GM19452 (cell line): Measurements from ENCODE around the gene MRPL49.
"Not testable (repeated sequence)": the region's sequence is repeated elsewhere in the genome, so short reads cannot be mapped to it uniquely, and the experiment has no call there.

Source experiments
- ATAC-seq: cut with Tn5 transposase; IDR thresholded peaks from one replicate; pipeline ENCODE4 v1.9.1; 2021; ENCODE audit not compliant: unreplicated experiment

Gene MRPL49

GRCh38 chr11:65132238-65132987, 10.3 kb downstream of the MRPL49 start:
- ATAC-seq, result no peak

- no peak for ATAC-seq
Observed at GRCh38 chr11:65132988-65133700, 11.0 kb downstream of the MRPL49 start.

- no peak for ATAC-seq
Observed at GRCh38 chr11:65133724-65134123, 11.6 kb downstream of the MRPL49 start.

GRCh38 chr11:65134240-65134951, 12.3 kb downstream of the MRPL49 start, which contains the start of gene SYVN1:
SYVN1 (minus strand) TSS chr11:65134519; CDS start chr11:65133601, 918 bp downstream.
- peak; percentile 50 for ATAC-seq

- peak; percentile 70 for ATAC-seq
Observed at GRCh38 chr11:65134952-65135632, 13.0 kb downstream of the MRPL49 start.

- no peak for ATAC-seq
Observed at GRCh38 chr11:65135633-65136145, 13.6 kb downstream of the MRPL49 start.

- ATAC-seq, result no peak
Observed at GRCh38 chr11:65136515-65137096, 14.5 kb downstream of the MRPL49 start.

GRCh38 chr11:65141896-65142494, 19.9 kb downstream of the MRPL49 start:
- no peak for ATAC-seq

- ATAC-seq, result no peak
Observed at GRCh38 chr11:65147352-65148075, 25.4 kb downstream of the MRPL49 start.

GRCh38 chr11:65148657-65149056, 26.5 kb downstream of the MRPL49 start:
- ATAC-seq, result no peak

GRCh38 chr11:65150131-65150508, 28.0 kb downstream of the MRPL49 start:
- not testable (repeated sequence) for ATAC-seq

- ATAC-seq, result no peak
Observed at GRCh38 chr11:65150509-65151299, 28.6 kb downstream of the MRPL49 start.

- ATAC-seq, result no peak
Observed at GRCh38 chr11:65151331-65151899, 29.3 kb downstream of the MRPL49 start.

- ATAC-seq, result no peak
Observed at GRCh38 chr11:65152122-65152521, 30.0 kb downstream of the MRPL49 start.

GRCh38 chr11:65156256-65156655, 34.1 kb downstream of the MRPL49 start:
- ATAC-seq, result no peak

- no peak for ATAC-seq
Observed at GRCh38 chr11:65156926-65157325, 34.8 kb downstream of the MRPL49 start.

GRCh38 chr11:65157336-65157735, 35.2 kb downstream of the MRPL49 start:
- no peak for ATAC-seq

- no peak for ATAC-seq
Observed at GRCh38 chr11:65159012-65159411, 36.9 kb downstream of the MRPL49 start.
